IMR-90 (cell line): ENCODE data around the gene SNED1. TPM values are rescaled to one million over a fixed set of nuclear protein-coding genes. Genes with fewer than 3 reads are reported as not detected.

Experiments
- ATAC-seq: fragments of 200-7000 bp; cut with Tn5 transposase; 2 replicates; pipeline ENCODE4 v1.9.1; 2020; ENCODE audit warnings: low read depth, mild to moderate bottlenecking, moderate library complexity
- BruUV-seq: library from RNA; stranded (reverse); fragments of 400-500 nt; replicated peaks from 2 replicates; lab custom pipeline; 2021; lab: Mats Ljungman, UMichigan
- CTCF ChIA-PET: fragments of 300-600 bp; formaldehyde crosslinking; extraction: SDS; loops from one replicate; lab custom pipeline; 2021; ENCODE audit warnings: antibody characterized with exemption; lab: Yijun Ruan, JAX
- POLR2A ChIA-PET: fragments of 300-600 bp; sonication (Branson Sonifier 250); formaldehyde crosslinking; loops from one replicate; lab custom pipeline; 2022; ENCODE audit warnings: antibody characterized with exemption; ENCODE audit not compliant: unreplicated experiment; lab: Charles Lee
- DNase-seq: peaks from one replicate; pipeline ENCODE4 v3.0.0; 2013
- H2AFZ ChIP-seq: replicated peaks from 2 replicates; pipeline ENCODE3; 2013; ENCODE audit warnings: low read length, mild to moderate bottlenecking; ENCODE audit not compliant: poor library complexity
- H2AK5ac ChIP-seq: 2 replicates; pipeline ENCODE4 v1.6.1; 2013; ENCODE audit warnings: low read depth, low read length, inconsistent platforms
- H2AK9ac ChIP-seq: replicated peaks from 2 replicates; pipeline ENCODE3; 2013; ENCODE audit warnings: mild to moderate bottlenecking, low read depth, low read length, moderate library complexity; ENCODE audit not compliant: poor library complexity
- H2BK120ac ChIP-seq: 2 replicates; pipeline ENCODE4 v1.6.1; 2013; ENCODE audit warnings: low read depth, low read length, inconsistent platforms
- H2BK15ac ChIP-seq: 3 replicates; pipeline ENCODE4 v1.6.1; 2013; ENCODE audit warnings: low read depth, low read length, inconsistent platforms
- H2BK20ac ChIP-seq: 2 replicates; pipeline ENCODE4 v1.6.1; 2013; ENCODE audit warnings: low read depth, mild to moderate bottlenecking, inconsistent platforms, low read length, moderate library complexity
- H2BK5ac ChIP-seq: 2 replicates; pipeline ENCODE4 v1.6.1; 2013; ENCODE audit warnings: mild to moderate bottlenecking, low read depth, low read length, inconsistent platforms; ENCODE audit not compliant: poor library complexity, severe bottlenecking
- H3K14ac ChIP-seq: replicated peaks from 2 replicates; pipeline ENCODE4 v1.6.1; 2013; ENCODE audit warnings: low read depth, low read length, inconsistent platforms
- H3K18ac ChIP-seq: 2 replicates; pipeline ENCODE4 v1.6.1; 2013; ENCODE audit warnings: low read depth, low read length, control low read depth
- H3K23ac ChIP-seq: 2 replicates; pipeline ENCODE4 v1.6.1; 2013; ENCODE audit warnings: low read depth, low read length, inconsistent platforms
- H3K27ac ChIP-seq: 2 replicates; pipeline ENCODE4 v1.5.1; 2013; ENCODE audit warnings: mild to moderate bottlenecking, control low read depth, low read length; ENCODE audit not compliant: insufficient read depth
- H3K27me3 ChIP-seq: 2 replicates; pipeline ENCODE4 v1.6.1; 2013; ENCODE audit warnings: low read length; ENCODE audit not compliant: control insufficient read depth, insufficient read depth
- H3K36me3 ChIP-seq: 2 replicates; pipeline ENCODE4 v1.6.1; 2013; ENCODE audit warnings: low read length, mixed read lengths; ENCODE audit not compliant: control insufficient read depth, insufficient read depth
- H3K4ac ChIP-seq: 2 replicates; pipeline ENCODE4 v1.6.1; 2013; ENCODE audit warnings: low read depth, low read length, inconsistent platforms
- H3K4me1 ChIP-seq: 2 replicates; pipeline ENCODE4 v1.6.1; 2013; ENCODE audit warnings: low read length, mixed read lengths; ENCODE audit not compliant: control insufficient read depth, insufficient read depth
- H3K4me2 ChIP-seq: 2 replicates; pipeline ENCODE4 v1.6.1; 2013; ENCODE audit warnings: low read depth, mild to moderate bottlenecking, control low read depth, low read length, moderate library complexity
- H3K4me3 ChIP-seq: 2 replicates; pipeline ENCODE4 v1.5.1; 2013; ENCODE audit warnings: low read depth, mild to moderate bottlenecking, control low read depth, low read length, moderate library complexity; ENCODE audit not compliant: insufficient read depth
- H3K56ac ChIP-seq: 2 replicates; pipeline ENCODE4 v1.6.1; 2013; ENCODE audit warnings: low read length, inconsistent platforms; ENCODE audit not compliant: insufficient read depth; ENCODE audit errors: extremely low read depth
- H3K79me1 ChIP-seq, 2 experiments: 2 replicates each; pipeline ENCODE4 v1.6.1; 2013; ENCODE audit warnings: low read length in 2 of 2, inconsistent platforms in 1 of 2, low read depth in 1 of 2
- H3K9ac ChIP-seq: 2 replicates; pipeline ENCODE4 v1.6.1; 2013; ENCODE audit warnings: low read depth, low read length, control low read depth
- H3K9me1 ChIP-seq: 2 replicates; pipeline ENCODE4 v1.6.1; 2013; ENCODE audit warnings: low read length, inconsistent platforms; ENCODE audit not compliant: insufficient read depth
- H3K9me3 ChIP-seq: 2 replicates; pipeline ENCODE4 v1.6.1; 2013; ENCODE audit warnings: low read length; ENCODE audit not compliant: control insufficient read depth, insufficient read depth
- H4K20me1 ChIP-seq: 2 replicates; pipeline ENCODE4 v1.6.1; 2013; ENCODE audit warnings: low read length, inconsistent platforms; ENCODE audit not compliant: insufficient read depth
- H4K5ac ChIP-seq: 2 replicates; pipeline ENCODE4 v1.6.1; 2013; ENCODE audit warnings: mild to moderate bottlenecking, low read depth, low read length, control low read depth
- H4K8ac ChIP-seq, 2 experiments: 2 replicates each; pipeline ENCODE4 v1.6.1; 2013; ENCODE audit warnings: low read depth in 2 of 2, low read length in 2 of 2, control low read depth in 1 of 2, inconsistent platforms in 1 of 2
- H4K91ac ChIP-seq: 2 replicates; pipeline ENCODE4 v1.6.1; 2013; ENCODE audit warnings: low read depth, low read length, inconsistent platforms; ENCODE audit not compliant: insufficient read depth
- CHD1 ChIP-seq: IDR thresholded peaks from 2 replicates; pipeline ENCODE4 v1.6.1; 2012; ENCODE audit warnings: low read depth, low read length, improper control_type of control experiment
- ELK1 ChIP-seq: fragments of 150-350 bp; IDR thresholded peaks from 2 replicates; pipeline ENCODE4 v1.6.1; 2016; ENCODE audit warnings: low read depth, mild to moderate bottlenecking, low read length, moderate library complexity, borderline replicate concordance
- NFE2L2 ChIP-seq: fragments of 150-350 bp; IDR thresholded peaks from 2 replicates; pipeline ENCODE4 v1.6.1; 2016; ENCODE audit warnings: low read depth, mild to moderate bottlenecking, low read length
- RFX5 ChIP-seq: IDR thresholded peaks from 2 replicates; pipeline ENCODE4 v1.8.0; 2012; ENCODE audit warnings: low read depth, mild to moderate bottlenecking, low read length, moderate library complexity
- SMC3 ChIP-seq: fragments of 150-350 bp; IDR thresholded peaks from 2 replicates; pipeline ENCODE4 v1.6.1; 2016; ENCODE audit warnings: low read depth, mild to moderate bottlenecking, antibody characterized with exemption, low read length, moderate library complexity
- WGBS, 2 experiments: methylation state at CpG; one replicate each; pipeline versions ENCODE4 v1.1.5 to v1.1.7; 2013; ENCODE audit warnings: missing lambda C conversion rate in 2 of 2; ENCODE audit not compliant: insufficient read length in 1 of 2; ENCODE audit errors: extremely low coverage in 2 of 2; 5-methylcytosine and 5-hydroxymethylcytosine counted together
- dilution Hi-C: fragments of 300-500 bp; cut with HindIII; formaldehyde crosslinking; loops from one replicate; pipeline ENCODE4 v1.14.3; 2018; ENCODE audit warnings: low sequenced_read_pairs; ENCODE audit not compliant: unreplicated experiment
- in situ Hi-C: fragments of 300-500 bp; cut with MboI; formaldehyde crosslinking; loops from 3 replicates; pipeline ENCODE4 v1.14.3; 2019; ENCODE audit warnings: low sequenced_read_pairs, inconsistent platforms, mixed read lengths
- intact Hi-C: fragments of 100-400 bp; cut with micrococcal nuclease; formaldehyde crosslinking; loops from 2 replicates; pipeline ENCODE4 v1.10.0; 2022
- polyA plus RNA-seq, 3 experiments: library from polyadenylated mRNA; depleted of rRNA; stranded (reverse); fragments of >200 nt; gene quantifications; 2 replicates each; pipeline ENCODE4 v1.2.3, GENCODE V29; 2012; ENCODE audit warnings: low replicate concordance in 1 of 3
- total RNA-seq: library from RNA; depleted of rRNA; stranded (reverse); fragments of >200 nt; gene quantifications from 2 replicates; pipeline ENCODE4 v1.2.3, GENCODE V29; 2012

SNED1 gene
- total and polyA plus RNA-seq, 2 of the 4 experiments (the other 2 are of a cell fraction): 1.1 to 3.4 TPM

- H3K27me3 ChIP-seq: no peaks in the 10 kb centered on the region
- no peak overlapping the region for H3K23ac ChIP-seq
- WGBS, 2 experiments: 96% methylated on average over 8 of the region's 30 CpGs; no CpG with 5 or more reads in 1 of the 2 experiments
- no peak overlapping the region for H3K18ac ChIP-seq
- no peak overlapping the region for H3K14ac ChIP-seq
- no TSS peak for BruUV-seq
- ATAC-seq: no peak
- peaks cover 5% of the 10 kb centered on the region for H3K9me3 ChIP-seq
- H3K9ac ChIP-seq: no peak overlapping the region
- no peak overlapping the region for H2BK5ac ChIP-seq
- H2AK9ac ChIP-seq: no peak overlapping the region
- ChIA-PET POLR2A (no interaction called here), CTCF (no interaction called here)
- H2BK20ac ChIP-seq: no peak overlapping the region
- dilution Hi-C loops: no loop called here
- H3K36me3 ChIP-seq: peaks cover 21% of the 10 kb centered on the region
- TF ChIP-seq SMC3 (no peak), RFX5 (no peak), CHD1 (no peak), NFE2L2 (no peak), ELK1 (no peak)
- H3K4me1 ChIP-seq: no peaks in the 10 kb centered on the region
- no peaks in the 10 kb centered on the region for H4K20me1 ChIP-seq
- no peak for DNase-seq
- no peak overlapping the region for H2BK15ac ChIP-seq
- intact Hi-C loops: no loop called here
- H2BK120ac ChIP-seq: no peak overlapping the region
- H3K27ac ChIP-seq: no peak overlapping the region
- H3K79me1 ChIP-seq: no peaks in the 10 kb centered on the region
- no peak overlapping the region for H4K8ac ChIP-seq
- H3K9me1 ChIP-seq: no peaks in the 10 kb centered on the region
- H4K5ac ChIP-seq: no peak overlapping the region
- H4K91ac ChIP-seq: no peak overlapping the region
- no peak overlapping the region for H2AK5ac ChIP-seq
- no peak overlapping the region for H3K56ac ChIP-seq
- H3K4ac ChIP-seq: no peak overlapping the region
- no peak overlapping the region for H3K4me3 ChIP-seq
- in situ Hi-C loops: no loop called here
- no peak overlapping the region for H2AFZ ChIP-seq
- H3K4me2 ChIP-seq: no peak overlapping the region
Observed at GRCh38 chr2:241048149-241048948, 49.9 kb downstream of the SNED1 start.
